Fibroblast of upper back skin (primary cell): ENCODE results near the gene BTNL9.
"Not testable (repeated sequence)": the region's sequence is repeated elsewhere in the genome, so short reads cannot be mapped to it uniquely, and the experiment has no call there.

Source experiments
- DNase-seq: peaks from one replicate; pipeline ENCODE4 v3.0.0-alpha.2; 2013

The BTNL9 gene

DNA sequence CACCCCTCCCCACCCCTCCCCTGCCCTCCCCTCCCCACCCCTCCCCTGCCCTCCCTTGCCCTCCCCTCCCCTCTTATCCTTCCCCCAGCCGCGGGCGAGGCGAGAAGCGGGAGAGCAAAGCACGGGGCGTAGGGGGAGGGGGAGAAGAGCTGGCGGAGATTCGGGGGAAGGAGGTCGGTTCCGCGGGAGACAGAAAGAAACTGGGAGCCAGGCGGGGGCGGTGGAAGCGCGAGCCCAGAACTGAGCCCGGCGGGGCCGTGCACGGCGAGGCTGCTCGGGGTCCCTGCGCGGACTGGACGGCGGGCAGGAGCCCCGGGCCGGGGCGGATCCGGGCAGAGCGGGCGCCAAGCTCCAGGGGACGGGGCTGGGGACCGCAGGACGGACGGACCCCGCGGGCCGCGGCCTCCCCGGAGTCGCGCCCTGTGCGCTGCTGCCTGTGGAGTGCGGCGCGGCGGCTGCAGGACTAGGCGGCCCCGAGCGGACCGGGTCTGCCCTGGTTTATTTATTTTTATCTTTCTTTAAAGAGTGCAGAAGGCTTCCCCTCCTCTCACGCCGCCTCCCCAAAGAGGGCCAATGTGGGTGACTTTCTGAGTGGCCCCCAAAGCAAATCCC, 61.1 kb downstream of the BTNL9 start:
- not testable (repeated sequence) for DNase-seq

DNA sequence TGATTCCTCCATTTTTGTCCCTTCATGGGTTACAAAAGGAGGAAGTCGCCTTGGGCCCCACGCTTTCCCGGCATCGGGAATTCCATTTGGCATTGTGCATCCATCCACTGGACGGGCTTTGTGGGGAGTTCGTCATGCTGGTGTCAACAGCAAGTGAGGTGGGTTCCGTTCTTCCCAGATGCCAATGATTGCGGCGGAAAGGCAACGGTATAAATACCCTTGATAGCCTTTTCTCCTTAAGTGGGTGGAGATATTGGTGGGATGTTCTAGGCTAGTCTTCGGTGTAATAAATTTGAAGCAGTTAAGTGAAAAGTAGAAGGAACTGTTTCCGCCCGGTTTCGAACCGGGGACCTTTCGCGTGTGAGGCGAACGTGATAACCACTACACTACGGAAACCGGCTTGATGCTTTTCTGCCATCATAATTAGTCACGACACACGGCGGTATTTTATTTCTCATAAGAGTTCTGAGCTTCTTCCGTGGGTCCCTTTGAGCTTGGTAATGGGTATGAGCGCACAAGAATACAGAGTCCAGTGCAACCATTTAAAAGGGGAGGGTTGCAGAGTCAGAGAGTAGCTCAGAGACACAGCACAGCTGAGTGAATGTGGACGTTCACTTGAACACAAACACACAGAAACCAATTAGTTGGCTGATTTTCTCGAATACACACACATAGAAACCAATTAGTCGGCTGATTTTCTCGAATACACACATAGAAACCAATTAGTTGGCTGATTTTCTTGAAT, 62.0 kb downstream of the BTNL9 start:
- DNase-seq, result not testable (repeated sequence)

DNA sequence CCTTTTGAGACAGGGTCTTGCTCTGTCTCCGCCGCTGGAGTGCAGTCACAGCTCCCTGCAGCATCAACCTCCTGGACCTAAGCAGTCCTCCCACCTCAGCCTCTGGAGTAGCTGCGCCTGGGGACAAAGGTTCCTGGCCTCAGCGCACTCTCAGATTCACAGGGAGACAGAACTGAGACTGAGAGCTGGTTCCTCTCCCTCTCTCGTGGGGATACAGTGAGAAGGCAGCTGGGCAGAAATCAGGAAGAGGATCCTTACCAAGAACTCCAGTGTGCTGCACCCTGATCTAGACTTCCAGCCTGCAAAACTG, 64.1 kb downstream of the BTNL9 start:
- not testable (repeated sequence) for DNase-seq

DNA sequence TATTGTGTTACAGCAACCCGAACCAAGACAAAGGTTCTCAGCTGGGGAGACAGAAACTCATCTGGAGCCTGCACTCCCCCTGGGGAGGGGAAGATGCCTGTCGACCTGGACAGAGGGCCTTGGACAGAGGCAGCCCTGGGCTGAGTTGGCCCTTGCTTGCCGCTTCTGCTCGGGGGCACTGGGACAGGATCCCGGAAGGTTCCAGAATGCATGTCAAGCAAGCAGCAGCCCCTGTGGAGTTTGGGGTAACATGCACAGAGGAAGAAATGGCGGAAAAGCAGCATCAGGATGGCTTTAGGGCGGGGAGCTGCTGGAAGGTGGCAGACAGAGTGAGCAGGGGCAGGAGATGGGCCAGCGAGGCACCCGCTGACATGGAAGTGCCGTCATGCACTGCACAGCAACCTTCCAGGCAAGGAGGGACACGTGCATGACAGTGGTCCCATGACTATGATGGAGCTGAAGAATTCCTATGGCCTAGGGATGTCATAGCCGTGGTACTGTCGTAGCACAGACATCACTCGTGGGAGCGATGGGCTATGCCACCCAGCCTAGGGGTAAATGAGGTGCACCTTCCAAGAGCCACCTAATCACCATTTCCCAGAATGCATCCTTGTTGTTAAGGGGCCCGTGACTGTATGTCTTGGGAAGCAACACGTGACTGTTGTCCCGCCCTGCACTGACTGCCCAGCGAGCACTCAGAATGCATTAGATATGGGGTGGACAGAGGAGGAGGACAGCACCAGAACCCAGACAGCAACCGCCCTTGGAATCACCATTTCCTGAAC, 64.7 kb downstream of the BTNL9 start:
- not testable (repeated sequence) for DNase-seq

DNA sequence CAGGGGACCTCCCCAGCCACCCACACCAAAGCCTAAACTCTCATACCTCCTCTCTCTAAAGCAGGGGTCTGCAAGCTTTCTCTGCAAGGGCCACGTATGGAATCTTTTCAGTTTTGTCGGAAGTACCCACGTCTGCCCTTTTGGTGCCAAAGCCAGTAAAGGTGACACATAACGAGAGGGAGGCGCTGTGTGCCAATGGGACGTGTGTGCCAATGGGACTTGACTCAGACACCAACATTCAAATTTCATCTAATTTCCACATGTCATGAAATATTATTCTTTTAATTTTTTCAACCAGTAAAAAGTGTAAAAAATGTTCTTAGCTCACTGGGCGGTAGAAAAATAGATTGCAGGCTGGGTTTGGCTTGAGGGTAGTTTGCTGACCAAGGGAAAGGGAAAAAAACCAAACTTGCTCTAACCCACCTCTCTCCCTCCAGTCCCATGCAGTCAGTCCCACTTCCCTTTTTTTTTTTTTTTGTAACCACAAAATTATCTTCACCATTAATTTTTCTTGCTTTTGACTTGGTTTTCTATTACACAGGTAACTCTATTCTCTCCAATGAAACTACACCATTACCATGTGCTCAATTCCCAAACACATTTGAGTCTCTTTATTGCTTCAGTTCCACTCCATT, 65.4 kb downstream of the BTNL9 start:
- DNase-seq, result no peak

DNA sequence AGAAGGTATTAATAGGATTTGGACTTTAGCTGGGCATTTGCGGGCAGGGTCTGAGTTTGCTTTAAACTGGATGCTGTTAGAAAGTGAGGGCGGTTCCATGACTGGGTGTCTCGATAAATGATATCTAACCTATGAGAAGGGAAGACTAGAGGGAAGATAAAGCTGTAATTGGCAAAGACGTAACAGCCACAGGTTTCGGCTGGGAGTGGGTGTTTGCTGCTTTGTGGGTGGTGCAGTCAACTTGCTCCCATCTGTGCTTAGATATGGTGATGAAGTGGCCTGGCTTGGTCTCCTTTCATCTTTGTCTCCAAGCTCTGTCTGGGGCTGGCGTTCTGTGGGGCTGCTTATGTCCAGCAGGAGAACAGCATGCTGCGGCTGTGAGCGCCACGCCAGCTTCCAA, 67.6 kb downstream of the BTNL9 start:
- no peak for DNase-seq

DNA sequence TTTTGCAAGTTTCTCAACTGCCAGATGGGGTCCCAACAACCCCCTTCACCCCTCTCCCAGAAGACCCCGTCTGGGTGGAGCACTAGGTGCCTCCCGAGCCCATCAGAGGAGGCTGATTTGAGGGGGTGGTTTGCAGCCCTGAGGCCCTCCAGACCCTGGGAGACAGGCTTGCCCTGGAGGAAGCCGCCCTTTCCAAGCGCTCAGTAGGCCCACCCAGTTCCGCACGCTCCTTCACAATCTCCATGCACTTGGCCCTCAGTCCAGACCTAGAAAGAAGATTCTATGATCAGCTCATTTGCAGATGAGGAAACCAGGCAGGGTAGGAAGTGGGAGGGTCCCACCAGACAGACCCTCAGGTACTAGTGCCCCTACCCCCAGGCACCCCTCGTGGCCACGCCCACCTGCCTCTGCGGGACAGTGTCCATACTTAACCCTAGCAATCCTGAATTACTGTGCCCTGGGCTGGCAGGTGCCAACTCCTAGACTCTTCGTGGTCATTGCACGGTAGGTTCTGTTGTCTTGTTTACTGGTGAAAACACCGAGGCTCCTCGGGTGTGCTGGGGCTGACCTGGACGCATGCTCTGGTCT, 68.6 kb downstream of the BTNL9 start:
- DNase-seq, result no peak

DNA sequence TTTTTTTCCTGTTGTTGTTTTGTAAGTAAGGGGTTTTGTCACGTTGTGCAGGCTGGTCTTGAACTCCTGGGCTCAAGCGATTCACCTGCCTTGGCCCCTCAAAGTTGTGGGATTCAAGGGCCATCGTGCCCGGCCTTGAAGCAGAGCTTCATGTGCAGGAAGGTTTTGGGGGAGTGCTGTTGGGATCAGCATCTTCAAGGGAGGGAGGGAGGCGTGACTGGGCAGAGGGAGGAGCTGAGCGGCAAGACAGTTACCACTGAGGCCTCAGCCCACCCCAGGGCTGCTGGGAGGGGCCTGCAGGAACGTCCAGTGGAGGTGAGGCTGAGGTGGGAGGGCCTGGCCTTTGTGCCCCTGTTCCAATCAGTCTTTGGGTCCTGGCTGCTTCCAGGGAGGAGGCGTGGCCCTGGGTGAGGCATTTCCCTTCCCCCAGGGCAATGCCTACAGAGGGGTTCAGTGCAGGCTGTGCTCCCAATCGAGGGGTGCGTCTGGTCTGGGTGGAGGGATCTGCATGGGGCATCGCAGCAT, 69.5 kb downstream of the BTNL9 start:
- no peak for DNase-seq

DNA sequence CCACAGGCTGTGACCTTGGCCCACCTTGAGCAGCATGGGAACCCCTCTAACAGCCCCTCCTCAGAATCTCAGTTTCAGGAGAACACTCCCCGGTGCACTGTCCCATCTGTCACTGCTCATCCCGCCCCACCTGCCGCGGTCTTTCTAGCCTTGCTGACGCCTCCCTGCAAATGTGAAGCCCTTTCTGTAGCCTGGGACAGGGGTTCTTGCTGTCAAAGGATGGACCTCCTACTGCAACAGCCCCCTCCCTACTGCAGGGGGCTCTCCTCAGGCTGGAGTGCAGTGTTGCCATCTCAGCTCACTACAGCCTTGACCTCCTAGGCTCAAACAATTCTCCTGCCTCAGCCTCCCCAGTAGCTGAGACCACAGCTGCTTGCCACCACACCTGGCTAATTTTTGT, 70.9 kb downstream of the BTNL9 start:
- DNase-seq, result no peak
